NCI-H69 (cell line): Measurements from ENCODE around the gene FCN1.
A peak's percentile ranks its signal among the peaks of the same experiment; 100 is the strongest.

ENCODE experiments used
- DNase-seq: peaks from one replicate; lab custom pipeline; 2025; lab: John Stamatoyannopoulos, UW

Gene FCN1

GRCh38 chr9:134913713-134914500 lies 3.8 kb downstream of the FCN1 start:
- DNase-seq, result no peak

DNA sequence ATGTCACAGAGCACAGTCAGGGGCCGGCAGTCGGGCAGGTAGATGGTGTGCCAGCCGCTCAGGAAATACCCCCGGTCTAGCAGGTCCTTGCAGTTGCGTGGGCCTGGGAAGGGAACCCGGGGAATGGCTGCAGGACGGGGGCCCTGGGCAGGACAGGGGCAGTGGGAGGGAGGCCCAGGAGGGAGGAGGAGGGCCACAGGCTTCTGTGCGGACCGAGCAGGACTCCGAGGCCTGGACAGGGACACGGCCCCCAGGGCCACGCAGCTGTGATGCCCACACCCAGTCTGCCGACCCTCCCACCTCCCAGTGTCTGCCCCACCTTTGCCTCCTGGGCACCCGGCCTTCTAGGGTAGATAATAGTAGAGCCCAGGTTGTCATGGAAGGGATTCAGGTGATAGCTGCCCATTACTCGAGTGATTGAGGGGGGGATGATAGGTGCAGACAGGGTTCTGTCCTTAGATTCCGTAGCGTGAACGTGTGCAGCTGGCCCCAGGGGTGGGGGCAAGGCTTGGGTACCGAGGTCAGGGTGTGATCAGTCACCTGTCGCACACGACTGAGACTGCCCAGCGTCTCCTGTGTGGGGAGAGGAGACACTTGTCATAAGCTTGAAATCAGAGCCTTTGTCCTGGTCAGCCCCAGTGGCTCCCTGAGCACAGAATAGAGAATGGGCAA lies 4.5 kb downstream of the FCN1 start:
- no peak for DNase-seq

GRCh38 chr9:134912126-134912840 lies 5.4 kb downstream of the FCN1 start:
- no peak for DNase-seq

GRCh38 chr9:134909511-134910481 lies 7.9 kb downstream of the FCN1 start:
- DNase-seq, result no peak

DNA sequence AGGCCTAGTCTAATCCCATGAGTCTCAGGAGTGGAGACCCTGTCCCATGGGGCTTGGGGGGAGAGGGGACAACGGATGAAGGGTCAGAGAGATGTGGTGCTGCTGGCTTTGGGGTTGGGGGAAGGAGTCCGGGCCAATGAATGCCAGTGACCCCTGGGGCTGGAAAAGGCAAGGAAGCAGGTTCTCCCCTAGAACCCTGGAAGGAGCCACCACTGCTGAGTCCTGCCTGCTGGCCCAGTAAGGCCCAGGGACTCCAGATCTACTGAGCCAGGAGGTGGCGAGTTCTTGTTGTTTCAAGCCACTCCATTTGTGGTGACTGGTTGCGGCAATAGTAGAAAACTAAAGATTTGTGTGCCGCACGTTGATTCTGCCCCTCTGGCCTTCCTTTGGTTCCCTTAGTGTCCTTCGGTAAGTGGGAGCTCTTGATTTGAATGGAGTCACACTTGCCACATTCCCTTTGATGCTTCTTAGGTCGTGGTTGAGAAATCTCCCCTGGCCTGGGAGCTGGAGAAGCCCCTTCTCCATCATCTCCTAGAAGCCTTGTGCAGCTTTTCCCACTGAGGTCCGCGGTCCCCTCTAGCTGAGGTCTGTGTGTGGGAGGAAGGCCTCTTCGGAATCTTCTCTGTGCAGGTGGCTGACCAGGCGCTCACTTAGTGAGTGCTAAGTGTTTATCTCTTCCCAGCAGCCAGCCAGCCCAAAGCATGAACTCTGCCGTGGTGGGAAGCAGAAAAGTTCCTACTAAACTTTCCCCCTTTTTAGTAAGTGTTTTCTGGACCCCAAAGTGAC lies 9.0 kb downstream of the FCN1 start:
- DNase-seq, result no peak

GRCh38 chr9:134902936-134903335 lies 14.8 kb downstream of the FCN1 start:
- no peak for DNase-seq

GRCh38 chr9:134899818-134900217 lies 17.9 kb downstream of the FCN1 start:
- no peak for DNase-seq

DNA sequence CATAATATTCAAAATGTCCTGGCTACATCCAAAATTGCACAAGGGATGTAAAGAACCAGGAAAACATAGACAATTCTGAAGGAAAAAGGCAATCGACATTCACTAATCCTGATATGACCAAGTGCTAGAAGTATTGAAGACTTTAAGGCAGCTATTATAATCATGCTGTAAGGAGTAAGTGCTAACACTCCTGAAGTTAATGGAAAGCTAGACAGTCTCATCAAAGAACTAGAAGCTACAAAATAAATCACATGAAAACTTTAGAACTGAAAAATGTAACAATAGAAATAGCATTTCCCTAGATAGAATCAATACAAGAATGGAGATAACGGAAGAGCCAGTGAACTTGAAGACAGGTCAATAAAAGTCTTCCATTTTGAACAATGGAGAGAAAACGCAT lies 18.5 kb downstream of the FCN1 start:
- no peak for DNase-seq

DNA sequence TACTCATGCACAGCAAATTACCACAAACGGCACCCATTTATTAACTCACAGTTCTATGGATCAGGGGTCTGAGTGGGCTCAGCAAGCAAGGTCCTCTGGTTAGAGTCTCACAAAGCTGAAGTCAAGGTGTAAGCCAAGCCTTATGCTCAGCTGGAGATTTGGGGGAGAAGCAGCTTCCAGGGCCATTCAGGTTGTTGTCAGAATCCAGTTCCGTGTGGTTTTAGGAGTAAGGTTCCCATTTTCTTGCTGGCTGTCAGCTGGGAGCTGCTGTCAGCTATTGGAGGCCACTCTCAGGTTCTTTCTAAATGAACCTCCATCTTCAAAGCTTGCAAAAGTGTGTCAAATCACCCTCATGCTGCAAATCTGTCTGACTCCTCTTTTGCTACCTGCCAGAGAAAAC lies 19.4 kb downstream of the FCN1 start:
- no peak for DNase-seq

GRCh38 chr9:134897584-134898170 lies 20.0 kb downstream of the FCN1 start:
- DNase-seq, result no peak

GRCh38 chr9:134896834-134897583 lies 20.7 kb downstream of the FCN1 start:
- DNase-seq, result no peak

- peak; percentile 67 for DNase-seq
Measured at GRCh38 chr9:134895908-134896833, 21.5 kb downstream of the FCN1 start.

GRCh38 chr9:134895567-134895907 lies 22.2 kb downstream of the FCN1 start:
- no peak for DNase-seq

GRCh38 chr9:134895097-134895496 lies 22.6 kb downstream of the FCN1 start:
- no peak for DNase-seq

DNA sequence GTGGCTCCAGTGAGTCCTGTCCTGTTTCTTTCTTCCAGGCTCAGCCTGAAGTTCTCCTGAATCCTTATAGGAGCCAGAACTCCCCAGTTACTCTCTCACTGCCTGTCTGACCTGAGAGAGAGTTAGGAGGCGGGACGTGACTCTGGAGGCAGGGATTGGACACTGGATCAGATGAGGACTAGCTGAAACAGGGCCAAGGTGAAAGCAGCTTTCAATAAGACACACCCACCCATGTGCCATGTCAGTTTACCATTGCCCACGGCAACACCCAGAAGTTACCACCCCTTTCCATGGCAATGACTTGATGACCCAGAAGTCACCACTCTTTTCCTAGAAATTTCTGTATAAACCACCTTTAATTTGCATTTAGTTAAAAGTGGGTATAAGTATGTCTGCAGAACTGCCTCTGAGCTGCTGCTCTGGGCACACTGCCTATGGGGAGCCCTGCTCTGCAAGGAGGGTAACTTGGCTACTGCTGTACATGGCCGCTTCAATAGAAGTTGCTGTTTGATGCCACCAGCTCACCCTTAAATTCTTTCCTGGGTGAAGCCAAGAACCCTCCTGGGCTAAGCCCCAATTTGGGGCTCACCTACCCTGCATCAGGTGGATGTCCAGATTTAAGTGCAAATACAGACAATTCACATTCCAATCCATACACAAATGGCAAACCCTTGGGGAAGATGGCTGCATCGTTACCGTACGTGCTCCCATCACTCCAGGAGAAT lies 23.4 kb downstream of the FCN1 start:
- DNase-seq, result no peak

DNA sequence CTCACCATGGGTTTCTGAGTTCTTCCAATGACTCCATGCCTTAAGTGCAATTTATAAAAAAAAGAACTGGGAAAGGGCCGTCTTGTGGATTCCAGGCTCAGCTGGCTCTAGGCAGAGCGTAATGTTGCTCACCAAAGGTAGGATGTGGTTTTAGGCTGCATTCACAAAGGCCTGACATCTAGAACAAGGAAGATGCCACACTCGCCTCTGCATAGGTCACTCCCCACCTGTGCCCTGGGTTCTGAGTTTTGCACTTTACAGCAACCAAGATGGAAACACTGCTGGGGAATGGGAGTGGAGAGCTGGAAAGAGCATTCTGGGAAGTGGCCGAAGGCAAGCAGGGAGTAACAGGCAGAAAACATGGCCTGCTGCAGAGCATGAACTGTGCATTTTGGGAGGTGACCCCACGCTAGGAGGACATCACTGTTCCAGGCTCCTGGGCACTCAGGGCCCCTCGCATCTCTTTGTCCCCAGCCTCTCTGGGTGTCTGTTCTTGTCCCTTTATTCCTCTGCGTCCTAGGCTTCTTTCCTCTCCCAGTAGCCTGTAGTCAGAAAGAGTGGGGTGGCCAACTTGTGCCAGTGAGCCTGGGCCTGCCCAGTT lies 24.8 kb downstream of the FCN1 start:
- no peak for DNase-seq

DNA sequence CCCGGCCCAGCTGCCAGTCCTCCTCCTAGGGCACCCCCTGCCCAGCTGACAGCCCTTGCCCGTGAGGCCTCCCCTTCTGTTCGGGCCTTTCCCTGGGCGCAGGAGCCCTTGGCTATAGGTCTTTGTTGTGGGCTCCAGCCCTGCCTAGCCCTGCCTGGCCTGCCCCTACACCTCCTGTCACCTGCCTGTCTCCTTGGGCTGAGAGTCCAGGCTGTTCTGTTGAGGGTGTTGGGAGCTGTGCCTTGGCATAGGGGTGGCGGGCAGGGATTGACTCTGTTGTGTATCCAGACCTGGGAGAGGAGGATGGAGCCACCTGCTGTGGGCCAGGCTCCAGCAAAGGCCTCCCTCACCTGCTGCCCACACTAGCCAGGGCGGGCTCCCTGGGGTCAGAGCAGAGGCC lies 25.5 kb downstream of the FCN1 start:
- no peak for DNase-seq

- no peak for DNase-seq
Measured at GRCh38 chr9:134891713-134892112, 26.0 kb downstream of the FCN1 start.
